AML-193 (cell line): ENCODE data around the gene MDH2.
"Not testable (repeated sequence)": the region's sequence is repeated elsewhere in the genome, so short reads cannot be mapped to it uniquely, and the experiment has no call there.

Experiments used
- DNase-seq, 2 experiments: peaks; one replicate each; lab custom pipeline; 2025; lab: John Stamatoyannopoulos, UW

The MDH2 gene

GRCh38 chr7:76047811-76048667, at the start of gene MDH2, which contains the start of gene STYXL1:
TSS of gene MDH2 (plus strand) at chr7:76048106. CDS start at chr7:76048161, 55 bp downstream.
TSS of gene STYXL1 (minus strand) at chr7:76048000. CDS start at chr7:76030523, 17,477 bp downstream.
- DNase-seq, result peak; percentile 87 to 89

DNA sequence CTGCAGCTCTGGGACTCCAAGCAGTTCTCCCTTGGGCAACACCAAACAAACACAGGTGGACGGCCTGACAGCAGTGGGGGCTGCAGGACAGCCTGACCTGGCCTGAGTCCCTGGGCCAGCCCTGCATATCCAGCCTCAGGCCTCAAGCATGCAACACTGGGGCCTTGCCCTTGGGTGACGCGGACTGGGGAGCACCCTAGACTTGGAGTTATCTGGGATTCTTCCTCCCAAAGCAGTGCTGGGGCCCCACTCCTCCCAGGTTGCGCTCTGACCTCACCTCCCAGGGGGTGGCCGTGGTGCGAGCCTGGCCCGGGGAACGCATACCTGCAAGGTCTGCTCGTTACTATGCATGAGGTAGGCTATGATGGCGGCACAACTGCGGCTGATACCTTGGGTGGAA, 47.3 kb upstream of the MDH2 start:
- DNase-seq, result no peak

DNA sequence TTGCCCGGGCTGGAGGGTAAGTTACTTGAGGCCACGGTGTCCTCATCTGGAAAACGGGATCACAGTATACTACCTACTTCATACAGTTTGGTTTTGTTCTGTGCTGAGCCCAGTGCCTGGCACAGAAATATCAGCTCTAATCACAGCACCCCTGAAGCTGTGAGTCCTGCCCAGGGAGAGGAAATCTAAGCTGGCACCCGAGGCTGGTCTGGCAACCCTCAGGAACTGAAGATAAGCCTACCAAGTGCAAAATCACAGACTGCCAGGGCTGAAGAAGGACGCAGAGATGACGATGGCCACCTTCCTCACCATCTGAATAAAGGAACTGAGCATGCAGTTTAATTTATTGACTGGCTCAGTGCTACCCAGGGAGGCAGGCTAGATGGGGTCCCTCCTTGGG, 45.8 kb upstream of the MDH2 start:
- no peak for DNase-seq

GRCh38 chr7:76002822-76003221, 45.1 kb upstream of the MDH2 start:
- no peak for DNase-seq

GRCh38 chr7:76003351-76003750, 44.6 kb upstream of the MDH2 start:
- DNase-seq, result no peak

- not testable (repeated sequence) for DNase-seq
Observed at GRCh38 chr7:76005004-76005403, 42.9 kb upstream of the MDH2 start.

DNA sequence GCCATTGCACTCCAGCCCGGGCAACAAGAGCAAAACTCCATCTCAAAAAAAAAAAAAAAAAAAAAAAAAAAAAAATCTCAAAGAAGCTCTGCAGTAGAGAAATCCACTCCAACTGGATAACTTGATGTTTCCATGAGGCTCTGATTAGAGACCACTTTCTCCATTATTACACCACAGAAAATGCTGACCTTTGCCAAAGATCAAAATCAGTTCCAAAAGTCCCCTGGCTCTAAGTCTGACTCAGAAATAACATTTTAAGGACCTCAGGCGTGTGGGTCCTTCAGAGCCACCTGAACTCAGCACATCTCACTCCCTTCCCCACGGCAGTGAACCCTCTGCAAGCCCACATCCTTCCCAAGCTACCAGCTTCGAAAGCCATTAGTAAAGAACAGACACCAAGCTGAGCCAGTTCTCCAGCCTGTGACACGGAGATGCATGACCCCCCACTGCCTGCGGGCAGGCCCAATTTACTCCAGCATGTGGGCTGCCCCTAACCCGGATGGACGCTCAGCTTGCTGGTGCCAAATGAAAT, 39.7 kb upstream of the MDH2 start:
- no peak for DNase-seq

- DNase-seq, result no peak
Observed at GRCh38 chr7:76009672-76010600, 38.0 kb upstream of the MDH2 start.

- DNase-seq, result no peak
Observed at GRCh38 chr7:76011442-76011861, 36.5 kb upstream of the MDH2 start.

DNA sequence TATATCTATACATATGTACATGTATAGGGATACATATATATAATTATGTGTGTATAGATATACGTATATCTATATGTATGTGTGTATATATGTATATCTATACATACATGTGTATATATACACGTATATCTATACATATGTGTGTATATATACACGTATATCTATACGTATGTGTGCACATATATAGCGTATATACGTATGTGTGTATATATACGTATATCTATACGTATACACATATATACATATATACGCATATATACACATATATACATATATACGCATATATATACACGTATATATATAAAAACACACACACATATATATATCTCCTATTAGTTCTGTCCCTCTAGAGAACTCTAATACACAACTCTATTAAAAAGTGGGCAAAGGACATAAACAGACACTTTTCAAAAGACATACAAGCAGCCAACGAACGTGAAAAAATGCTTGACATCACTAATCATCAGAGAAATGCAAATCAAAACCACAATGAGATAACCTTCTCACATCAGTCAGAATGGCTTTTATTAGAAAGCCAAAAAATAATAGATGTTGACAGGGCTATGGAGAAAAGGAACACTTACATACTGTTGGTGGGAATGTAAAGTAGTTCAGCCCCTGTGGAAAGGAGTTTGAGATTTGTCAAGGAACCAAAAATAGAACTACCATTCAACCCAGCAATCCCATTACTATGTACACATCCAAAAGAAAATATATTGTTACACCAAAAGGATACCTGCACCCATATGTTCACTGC, 31.5 kb upstream of the MDH2 start:
- DNase-seq, result no peak

- DNase-seq, result not testable (repeated sequence)
Observed at GRCh38 chr7:76018520-76018919, 29.4 kb upstream of the MDH2 start.

DNA sequence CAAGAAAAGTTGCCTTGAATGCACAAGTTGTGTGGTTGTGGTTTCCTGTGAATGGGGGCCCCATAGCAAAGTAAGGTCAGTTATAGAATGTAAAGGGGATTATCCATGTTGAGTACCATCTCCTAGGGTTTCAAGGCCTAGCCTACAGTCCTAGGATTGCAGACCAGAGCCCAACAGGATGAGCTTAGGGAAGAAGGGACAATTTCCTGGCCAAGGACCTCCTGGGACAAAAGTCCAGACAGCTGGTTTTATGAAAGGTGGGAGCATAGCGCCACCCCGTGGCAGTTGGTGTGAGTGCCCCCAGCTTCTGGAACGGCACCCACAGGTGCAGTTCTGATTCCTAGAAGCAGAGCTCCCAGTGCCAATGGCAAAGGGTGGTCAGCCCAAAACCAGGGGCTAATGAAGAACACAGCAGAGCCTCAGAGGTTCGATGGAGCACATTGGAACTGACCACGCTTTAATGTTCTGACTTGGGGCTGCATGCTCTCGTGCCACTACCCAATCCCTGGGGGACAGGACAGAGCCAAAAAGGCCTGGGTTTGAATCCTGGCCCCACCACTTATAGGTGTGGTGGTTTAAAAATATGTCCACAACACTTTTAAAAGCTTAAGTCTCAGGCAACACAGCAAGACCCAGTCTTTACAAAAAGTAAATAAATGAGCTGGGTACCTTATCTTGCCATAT, 27.7 kb upstream of the MDH2 start:
- peak; percentile 42 to 46 for DNase-seq

GRCh38 chr7:76022026-76022780, 25.7 kb upstream of the MDH2 start:
- no peak for DNase-seq

- DNase-seq, result peak; percentile 74 to 80
Observed at GRCh38 chr7:76023002-76023401, 24.9 kb upstream of the MDH2 start.

GRCh38 chr7:76029682-76030081, 18.2 kb upstream of the MDH2 start:
- not testable (repeated sequence) for DNase-seq

DNA sequence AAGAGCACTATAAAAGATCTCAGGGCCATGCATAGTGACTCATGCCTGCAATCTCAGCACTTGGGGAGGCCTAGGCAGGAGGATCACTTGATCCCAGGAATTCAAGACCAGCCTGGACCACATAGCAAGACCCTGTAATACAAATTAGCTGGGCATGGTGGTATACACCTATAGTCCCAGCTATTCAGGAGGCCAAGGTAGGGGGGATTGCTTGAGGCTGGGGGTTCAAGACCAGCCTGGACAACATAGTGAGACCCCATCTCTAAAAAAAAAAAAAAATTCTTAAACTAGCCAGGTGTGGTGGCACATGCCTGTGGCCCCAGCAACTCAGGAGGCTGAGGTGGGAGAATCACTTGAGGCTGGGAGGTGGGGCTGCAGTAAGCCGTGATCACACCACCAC, 15.9 kb upstream of the MDH2 start:
- DNase-seq, result no peak

GRCh38 chr7:76037310-76037709, 10.6 kb upstream of the MDH2 start:
- no peak for DNase-seq

GRCh38 chr7:76040126-76040525, 7.8 kb upstream of the MDH2 start:
- DNase-seq, result no peak

DNA sequence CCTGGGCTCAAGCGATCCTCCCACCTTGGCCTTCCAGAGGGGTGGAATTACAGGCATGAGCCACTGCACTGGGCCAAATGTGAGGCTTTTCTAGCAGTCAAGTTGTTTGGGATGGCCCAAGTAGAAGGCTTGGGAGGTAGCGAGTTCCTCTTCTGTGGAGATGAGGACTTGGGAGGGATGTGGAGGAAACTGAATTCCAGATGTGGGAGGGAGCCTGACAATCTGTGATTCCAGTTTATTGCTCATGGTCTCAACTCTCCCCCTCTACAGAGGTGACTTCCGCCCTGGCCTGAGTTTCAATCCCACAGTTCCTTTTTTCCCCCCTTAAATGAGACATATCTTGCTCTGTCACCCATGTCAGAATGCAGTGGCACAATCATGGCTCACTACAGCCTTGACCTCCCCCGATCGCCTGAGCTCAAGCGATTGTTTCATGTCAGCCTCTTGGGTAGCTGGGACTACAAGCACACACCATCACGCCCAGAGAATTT, 3.5 kb upstream of the MDH2 start:
- no peak for DNase-seq

- no peak for DNase-seq
Observed at GRCh38 chr7:76047305-76047810, 548 bp upstream of the MDH2 start.
